HG03025 (cell line): ENCODE results near the gene AAK1.

ENCODE experiments used
- ATAC-seq: cut with Tn5 transposase; IDR thresholded peaks from one replicate; pipeline ENCODE4 v1.9.1; 2021; ENCODE audit warnings: mild to moderate bottlenecking, moderate library complexity; ENCODE audit not compliant: unreplicated experiment, low FRiP score

The AAK1 gene

GRCh38 chr2:69604026-69604678 lies 39.4 kb downstream of the AAK1 start:
- no peak for ATAC-seq

- no peak for ATAC-seq
These were observed 40.3 kb downstream of the AAK1 start for GRCh38 chr2:69603146-69603743.

- no peak for ATAC-seq
These were observed 42.3 kb downstream of the AAK1 start for GRCh38 chr2:69601179-69601612.

GRCh38 chr2:69600425-69600824 lies 43.1 kb downstream of the AAK1 start:
- ATAC-seq: no peak

GRCh38 chr2:69597843-69598610 lies 45.5 kb downstream of the AAK1 start:
- ATAC-seq: no peak

- ATAC-seq: no peak
These were observed 46.4 kb downstream of the AAK1 start for GRCh38 chr2:69597105-69597504.

- no peak for ATAC-seq
These were observed 49.2 kb downstream of the AAK1 start for GRCh38 chr2:69594341-69594740.

GRCh38 chr2:69592511-69592910 lies 51.0 kb downstream of the AAK1 start:
- no peak for ATAC-seq

GRCh38 chr2:69589973-69590652 lies 53.4 kb downstream of the AAK1 start:
- no peak for ATAC-seq

GRCh38 chr2:69588945-69589344 lies 54.6 kb downstream of the AAK1 start:
- ATAC-seq: no peak

- no peak for ATAC-seq
These were observed 55.1 kb downstream of the AAK1 start for GRCh38 chr2:69588403-69588802.

GRCh38 chr2:69585855-69586555 lies 57.5 kb downstream of the AAK1 start:
- no peak for ATAC-seq

GRCh38 chr2:69584127-69584889 lies 59.2 kb downstream of the AAK1 start:
- no peak for ATAC-seq

- ATAC-seq: no peak
These were observed 60.2 kb downstream of the AAK1 start for GRCh38 chr2:69583321-69583833.

GRCh38 chr2:69582582-69583176 lies 60.9 kb downstream of the AAK1 start:
- ATAC-seq: no peak

GRCh38 chr2:69581774-69582581 lies 61.6 kb downstream of the AAK1 start:
- no peak for ATAC-seq

- no peak for ATAC-seq
These were observed 63.1 kb downstream of the AAK1 start for GRCh38 chr2:69580486-69580885.

GRCh38 chr2:69579536-69579935 lies 64.0 kb downstream of the AAK1 start:
- no peak for ATAC-seq
